Measurements from ENCODE around the gene ALKBH3.
A peak's percentile ranks its signal among the peaks of the same experiment; 100 is the strongest.

The ALKBH3 gene

DNA sequence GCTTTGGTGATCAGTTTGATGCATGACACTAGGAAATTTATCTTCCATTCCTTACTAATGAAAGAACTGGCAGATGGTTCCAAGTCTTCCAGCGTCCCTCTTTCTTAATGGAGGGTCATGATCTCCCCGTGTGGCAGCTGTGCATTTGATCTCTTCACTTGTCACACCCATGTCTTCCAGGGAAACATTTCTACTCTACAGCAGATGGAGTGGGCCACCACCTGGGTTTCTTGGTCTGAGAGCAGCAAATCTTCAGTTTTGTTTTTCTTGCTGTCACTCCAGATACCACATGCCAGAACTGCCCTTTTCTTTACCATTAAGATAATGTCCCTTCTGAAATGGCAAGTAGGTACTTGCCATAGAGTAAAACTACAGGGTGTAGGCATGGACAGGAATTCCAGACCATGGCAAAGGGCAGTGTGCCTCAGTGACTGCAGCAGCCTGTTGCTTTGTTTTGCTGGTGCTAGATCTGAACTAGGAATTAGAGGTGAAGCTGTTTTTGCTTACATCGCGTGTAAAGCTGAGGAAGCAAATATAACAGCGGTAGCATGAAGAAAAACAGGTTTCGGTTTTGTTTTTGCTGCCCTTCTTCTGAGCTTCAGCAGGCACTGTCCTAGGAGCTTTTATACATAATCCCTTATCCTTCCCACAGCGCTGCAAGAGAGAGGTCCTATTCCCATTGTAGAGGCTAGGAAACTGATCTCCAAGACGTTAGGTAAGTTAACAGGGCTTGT, 41.1 kb downstream of the ALKBH3 start:
- H3K4me3 ChIP-seq (ENCODE audit: low read depth, low read length), result no peak overlapping the region
- TF ChIP-seq, protein P1, sequence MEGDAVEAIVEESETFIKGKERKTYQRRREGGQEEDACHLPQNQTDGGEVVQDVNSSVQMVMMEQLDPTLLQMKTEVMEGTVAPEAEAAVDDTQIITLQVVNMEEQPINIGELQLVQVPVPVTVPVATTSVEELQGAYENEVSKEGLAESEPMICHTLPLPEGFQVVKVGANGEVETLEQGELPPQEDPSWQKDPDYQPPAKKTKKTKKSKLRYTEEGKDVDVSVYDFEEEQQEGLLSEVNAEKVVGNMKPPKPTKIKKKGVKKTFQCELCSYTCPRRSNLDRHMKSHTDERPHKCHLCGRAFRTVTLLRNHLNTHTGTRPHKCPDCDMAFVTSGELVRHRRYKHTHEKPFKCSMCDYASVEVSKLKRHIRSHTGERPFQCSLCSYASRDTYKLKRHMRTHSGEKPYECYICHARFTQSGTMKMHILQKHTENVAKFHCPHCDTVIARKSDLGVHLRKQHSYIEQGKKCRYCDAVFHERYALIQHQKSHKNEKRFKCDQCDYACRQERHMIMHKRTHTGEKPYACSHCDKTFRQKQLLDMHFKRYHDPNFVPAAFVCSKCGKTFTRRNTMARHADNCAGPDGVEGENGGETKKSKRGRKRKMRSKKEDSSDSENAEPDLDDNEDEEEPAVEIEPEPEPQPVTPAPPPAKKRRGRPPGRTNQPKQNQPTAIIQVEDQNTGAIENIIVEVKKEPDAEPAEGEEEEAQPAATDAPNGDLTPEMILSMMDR (IDR thresholded peaks at IDR 0.05; ENCODE audit: low read depth, low read length), result no peak

DNA sequence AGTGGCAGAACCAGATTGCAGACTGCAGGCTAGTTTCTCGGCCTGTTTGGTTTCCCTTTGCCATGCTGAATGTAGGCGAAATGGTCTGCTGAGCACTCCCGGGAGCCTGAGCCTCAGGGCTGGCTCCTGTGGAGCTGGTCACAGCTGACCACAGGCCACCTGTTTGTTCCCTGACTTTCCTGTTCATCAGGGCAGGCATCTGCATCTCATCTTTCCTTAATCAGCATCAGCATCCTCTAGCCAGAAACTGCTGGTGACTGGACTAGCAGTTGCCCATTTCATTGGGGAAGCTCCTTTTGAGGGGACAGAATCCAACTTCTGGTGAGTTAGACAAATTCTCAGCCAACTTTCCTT, 41.6 kb downstream of the ALKBH3 start:
- H3K4me3 ChIP-seq (ENCODE audit: low read depth, low read length), result no peak overlapping the region
- TF ChIP-seq, protein P1 (IDR thresholded peaks at IDR 0.05; ENCODE audit: low read depth, low read length), result no peak

DNA sequence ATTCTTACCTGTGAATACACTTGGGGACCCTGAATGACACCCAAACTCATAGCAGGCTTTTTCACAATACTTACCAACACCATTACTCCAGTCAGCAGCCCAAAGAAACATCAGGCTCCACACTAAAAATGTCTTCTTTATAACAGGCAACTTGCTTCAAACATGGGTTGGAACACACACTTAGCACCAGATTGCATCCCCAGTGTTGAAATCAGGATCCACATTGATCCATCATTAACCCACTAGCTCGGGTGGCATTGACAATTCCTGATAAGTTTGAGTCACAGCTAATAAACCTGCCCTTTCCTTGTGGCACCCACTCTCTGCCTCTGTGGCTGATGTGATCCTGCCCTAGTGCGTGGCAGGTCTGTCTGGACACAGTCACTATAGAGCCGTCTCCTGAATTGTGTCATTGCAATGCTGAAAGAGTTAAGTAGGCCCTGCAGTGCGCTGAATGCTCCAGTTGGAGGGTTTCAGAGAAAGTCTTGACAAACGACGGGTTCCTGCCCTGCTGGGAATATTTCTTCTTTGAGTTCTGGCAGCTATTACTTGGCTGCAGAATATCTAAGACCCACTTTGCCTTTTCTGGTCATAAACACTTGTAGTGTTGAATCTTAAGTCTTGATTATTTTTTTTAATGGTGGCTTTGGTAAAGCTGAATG, 42.2 kb downstream of the ALKBH3 start:
- TF ChIP-seq, protein P1 (IDR thresholded peaks at IDR 0.05; ENCODE audit: low read depth, low read length), result no peak
- no peak overlapping the region for H3K4me3 ChIP-seq (ENCODE audit: low read depth, low read length)

DNA sequence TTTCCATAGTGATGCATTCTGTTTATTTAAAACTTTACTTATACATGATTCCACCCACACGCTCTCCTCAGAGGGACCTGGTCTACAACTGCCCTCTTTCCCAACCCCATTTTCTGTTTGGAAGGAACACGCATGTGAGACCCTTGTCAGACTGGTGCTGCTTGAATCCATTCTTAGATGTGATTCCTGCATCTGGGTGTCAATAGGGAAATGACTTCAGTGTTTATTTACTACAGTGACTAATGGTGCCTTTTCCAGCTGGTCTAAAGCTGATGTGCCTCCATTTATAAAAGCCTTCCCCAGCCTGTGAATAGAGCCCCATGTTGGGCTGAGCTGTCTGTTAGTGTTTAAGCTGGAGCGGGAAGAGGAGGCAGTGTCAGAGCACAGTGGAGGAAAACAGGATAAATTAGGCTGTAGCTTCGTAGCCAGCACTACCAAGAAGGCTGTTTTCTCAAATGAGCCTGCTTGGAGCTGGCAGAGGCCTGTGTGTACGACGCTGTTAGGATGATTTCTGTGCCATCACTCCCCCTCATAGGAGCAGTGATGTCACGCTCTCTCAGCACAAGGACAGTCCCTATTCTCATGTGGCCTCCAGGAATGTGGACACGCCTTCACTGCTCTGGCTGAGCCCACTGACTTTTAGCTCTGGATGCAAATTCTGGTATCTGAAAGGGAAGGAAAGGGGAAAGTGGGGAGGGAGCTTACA, 42.9 kb downstream of the ALKBH3 start:
- TF ChIP-seq, protein P1 (IDR thresholded peaks at IDR 0.05; ENCODE audit: low read depth, low read length), result no peak
- H3K4me3 ChIP-seq (ENCODE audit: low read depth, low read length), result peak overlapping the region; percentile 12; the same call in 1 of the 2 replicates

DNA sequence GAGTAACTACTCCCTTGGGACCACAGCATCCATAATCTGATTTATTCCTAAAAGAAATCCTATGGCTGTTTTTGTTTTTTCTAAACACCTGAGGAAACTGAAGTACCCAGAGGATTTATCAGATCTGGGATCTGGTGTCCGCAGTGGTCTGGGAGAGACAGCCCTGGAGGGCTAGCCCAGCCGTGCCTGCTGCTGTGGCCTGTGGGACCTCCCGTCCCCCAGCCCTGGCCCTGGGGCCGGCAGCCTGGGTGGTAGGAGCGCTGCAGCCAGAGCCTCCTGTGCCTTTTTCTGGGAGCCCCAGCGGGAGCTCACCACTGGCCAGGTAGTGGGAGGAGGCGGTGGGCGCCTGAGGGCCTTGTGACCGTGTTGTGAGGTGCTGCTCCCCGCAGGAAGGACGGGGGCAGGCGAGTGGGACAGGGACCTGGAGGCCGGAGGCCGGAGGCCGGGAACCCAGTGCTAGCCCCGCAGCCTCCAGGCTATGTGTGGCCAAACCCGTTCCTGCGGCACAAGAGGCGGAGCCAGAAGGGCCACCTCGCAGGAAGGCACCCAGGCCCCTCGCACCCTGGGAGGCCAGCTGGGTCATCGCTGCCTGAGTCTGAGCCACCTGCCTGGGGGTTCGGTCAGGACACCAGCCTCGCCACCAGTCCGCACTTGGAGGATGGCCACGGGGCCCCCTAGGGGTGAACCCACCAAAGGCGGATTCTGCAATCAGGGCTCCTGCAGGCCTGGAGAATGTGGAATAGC, 43.7 kb downstream of the ALKBH3 start:
- H3K4me3 ChIP-seq (ENCODE audit: low read depth, low read length), result peak overlapping the region; percentile 12; the same call in 1 of the 2 replicates
- TF ChIP-seq, protein P1 (IDR thresholded peaks at IDR 0.05; ENCODE audit: low read depth, low read length), result peak; percentile 10; the same call in 1 of the 2 replicates

DNA sequence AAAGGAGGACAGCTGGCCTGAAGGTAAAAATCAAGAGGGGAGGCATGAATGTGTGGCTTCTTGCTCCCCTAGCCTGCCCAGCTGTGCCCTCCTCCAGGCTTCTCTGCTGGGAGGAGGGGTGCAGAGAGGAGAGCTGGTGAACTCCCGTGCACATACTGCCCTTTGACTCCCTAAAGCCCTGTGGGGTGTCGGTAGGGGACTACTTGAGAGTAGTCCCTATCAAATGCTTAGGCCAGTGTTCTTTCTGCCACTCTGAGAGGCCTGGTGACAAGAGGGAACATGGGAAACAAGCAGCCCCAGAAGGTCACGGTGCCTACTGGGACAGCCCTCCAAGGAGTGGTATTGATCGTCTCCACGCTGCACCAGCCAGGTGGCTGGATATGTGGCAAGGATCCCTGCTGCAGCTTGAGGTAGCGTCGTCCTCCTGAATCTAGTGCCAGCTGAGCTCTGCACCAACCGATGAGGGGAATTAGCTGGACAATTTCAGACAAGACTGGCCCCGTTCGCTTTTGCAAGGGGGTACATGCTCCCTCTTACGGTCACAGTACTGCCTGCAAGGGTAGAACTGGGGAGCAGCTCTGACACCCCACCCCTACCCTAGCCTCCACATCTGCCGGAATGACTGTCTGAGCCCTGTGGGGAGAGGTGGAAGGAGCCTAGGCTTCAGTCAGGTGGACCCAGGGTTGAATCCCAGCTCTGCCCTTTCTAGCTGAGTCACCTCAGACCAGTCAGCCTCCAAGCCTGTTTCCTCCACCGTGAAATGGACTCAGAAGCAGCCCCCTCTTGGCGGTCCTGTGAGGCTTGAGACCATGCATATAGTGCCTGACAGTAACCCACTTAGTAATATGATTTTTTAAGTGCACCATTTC, 44.7 kb downstream of the ALKBH3 start:
- H3K4me3 ChIP-seq (ENCODE audit: low read depth, low read length), result no peak overlapping the region
- TF ChIP-seq, protein P1 (IDR thresholded peaks at IDR 0.05; ENCODE audit: low read depth, low read length), result no peak

Data from WI38 (cell line).